Esophagus muscularis mucosa (tissue), 3 donors: Measurements from ENCODE around the gene MYH6.

Source experiments
- POLR2A ChIP-seq: fragments of 450-650 bp; IDR thresholded peaks from one replicate; pipeline ENCODE4 v1.6.1; 2017; ENCODE audit warnings: antibody characterized with exemption, moderate library complexity, mild to moderate bottlenecking, low read depth
- POLR2AphosphoS5 ChIP-seq, 2 donors: sonication (generic); formaldehyde crosslinking; IDR thresholded peaks; one replicate each; pipeline ENCODE4 v1.6.1; 2017; ENCODE audit warnings: antibody characterized with exemption in 2 of 2
- TF ChIP-seq, protein P1 (sequence below), 3 experiments: fragments of 200-600 bp in 2 of 3; fragments of 450-650 bp in 1 of 3; sonication (generic) in 2 of 3; IDR thresholded peaks; one replicate each; pipeline ENCODE4 v1.5.1; 2017 to 2019; ENCODE audit warnings: antibody characterized with exemption in 3 of 3, mild to moderate bottlenecking in 2 of 3, moderate library complexity in 1 of 3

GRCh38 chr14:23413681-23414080, 5.6 kb upstream of the MYH6 start:
- TF ChIP-seq, protein P1, sequence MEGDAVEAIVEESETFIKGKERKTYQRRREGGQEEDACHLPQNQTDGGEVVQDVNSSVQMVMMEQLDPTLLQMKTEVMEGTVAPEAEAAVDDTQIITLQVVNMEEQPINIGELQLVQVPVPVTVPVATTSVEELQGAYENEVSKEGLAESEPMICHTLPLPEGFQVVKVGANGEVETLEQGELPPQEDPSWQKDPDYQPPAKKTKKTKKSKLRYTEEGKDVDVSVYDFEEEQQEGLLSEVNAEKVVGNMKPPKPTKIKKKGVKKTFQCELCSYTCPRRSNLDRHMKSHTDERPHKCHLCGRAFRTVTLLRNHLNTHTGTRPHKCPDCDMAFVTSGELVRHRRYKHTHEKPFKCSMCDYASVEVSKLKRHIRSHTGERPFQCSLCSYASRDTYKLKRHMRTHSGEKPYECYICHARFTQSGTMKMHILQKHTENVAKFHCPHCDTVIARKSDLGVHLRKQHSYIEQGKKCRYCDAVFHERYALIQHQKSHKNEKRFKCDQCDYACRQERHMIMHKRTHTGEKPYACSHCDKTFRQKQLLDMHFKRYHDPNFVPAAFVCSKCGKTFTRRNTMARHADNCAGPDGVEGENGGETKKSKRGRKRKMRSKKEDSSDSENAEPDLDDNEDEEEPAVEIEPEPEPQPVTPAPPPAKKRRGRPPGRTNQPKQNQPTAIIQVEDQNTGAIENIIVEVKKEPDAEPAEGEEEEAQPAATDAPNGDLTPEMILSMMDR (IDR thresholded peaks at IDR 0.05): no peak
- TF ChIP-seq POLR2A (no peak), POLR2AphosphoS5 (IDR thresholded peaks at IDR 0.05) (no peak)
